SK-N-SH (cell line): ENCODE measurements around the gene OR2H2. TPM values are rescaled to one million over a fixed set of nuclear protein-coding genes. Genes with fewer than 3 reads are reported as not detected.

Experiments
- CTCF ChIA-PET: fragments of 300-600, 350-600 bp; formaldehyde crosslinking; extraction: SDS; loops from one replicate; lab custom pipeline; 2021; lab: Yijun Ruan, JAX
- POLR2A ChIA-PET: fragments of 350-600 bp; sonication (Branson Sonifier 250); formaldehyde crosslinking; extraction: SDS; loops from one replicate; lab custom pipeline; 2020; ENCODE audit warnings: antibody characterized with exemption, inconsistent platforms; lab: Yijun Ruan, JAX
- DNase-seq: peaks from one replicate; pipeline ENCODE4 v3.0.0; 2012
- H2AFZ ChIP-seq: fragments of 200-600 bp; sonication (generic); 2 replicates; pipeline ENCODE4 v1.8.1; 2016; ENCODE audit warnings: antibody characterized with exemption, mild to moderate bottlenecking, low read depth
- H3F3A ChIP-seq: fragments of 200-600 bp; sonication (generic); replicated peaks from 2 replicates; pipeline ENCODE3; 2016; ENCODE audit warnings: antibody characterized with exemption, mild to moderate bottlenecking; ENCODE audit not compliant: insufficient read depth
- H3K27ac ChIP-seq, 2 experiments: fragments of 200-500 bp in 1 of 2; fragments of 200-600 bp in 1 of 2; sonication (Bioruptor generic) in 1 of 2; sonication (generic), shearing (Covaris generic) in 1 of 2; 2 replicates each; pipeline versions ENCODE4 v1.5.1 to v1.6.1; 2014 to 2016; ENCODE audit warnings: low read depth in 2 of 2, inconsistent platforms in 1 of 2, low read length in 1 of 2, mild to moderate bottlenecking in 1 of 2, mixed read lengths in 1 of 2
- H3K27me3 ChIP-seq: fragments of 200-600 bp; sonication (generic), shearing (Covaris generic); 2 replicates; pipeline ENCODE4 v1.6.1; 2016; ENCODE audit warnings: mixed run types; ENCODE audit not compliant: insufficient read depth
- H3K36me3 ChIP-seq, 2 experiments: fragments of 200-500 bp in 1 of 2; fragments of 200-600 bp in 1 of 2; sonication (Bioruptor generic) in 1 of 2; sonication (generic) in 1 of 2; replicated peaks in 1 of 2; 2 replicates each; pipeline versions ENCODE3 to v1.5.1; 2014 to 2016; ENCODE audit warnings: low read length in 1 of 2, mild to moderate bottlenecking in 1 of 2; ENCODE audit not compliant: insufficient read depth in 2 of 2, control insufficient read depth in 1 of 2
- H3K4me1 ChIP-seq, 2 experiments: fragments of 200-500 bp in 1 of 2; fragments of 200-600 bp in 1 of 2; sonication (Bioruptor generic) in 1 of 2; sonication (generic), shearing (Covaris generic) in 1 of 2; 2 replicates each; pipeline versions ENCODE4 v1.5.1 to v1.6.1; 2014 to 2016; ENCODE audit warnings: low read depth in 1 of 2, low read length in 1 of 2, mixed run types in 1 of 2; ENCODE audit not compliant: insufficient read depth in 2 of 2, control insufficient read depth in 1 of 2
- H3K4me2 ChIP-seq: fragments of 200-600 bp; sonication (generic), shearing (Covaris generic); 2 replicates; pipeline ENCODE4 v1.6.1; 2017; ENCODE audit warnings: mixed run types
- H3K4me3 ChIP-seq, 2 experiments: fragments of 200-500 bp in 1 of 2; fragments of 200-600 bp in 1 of 2; sonication (Bioruptor generic) in 1 of 2; sonication (generic), shearing (Covaris generic) in 1 of 2; 2 replicates each; pipeline versions ENCODE4 v1.5.1 to v1.8.1; 2014 to 2016; ENCODE audit warnings: low read depth in 2 of 2, inconsistent platforms in 1 of 2, low read length in 1 of 2, mild to moderate bottlenecking in 1 of 2, mixed read lengths in 1 of 2, moderate library complexity in 1 of 2
- H3K79me2 ChIP-seq: fragments of 200-600 bp; sonication (generic); 2 replicates; pipeline ENCODE4 v1.8.1; 2017; ENCODE audit warnings: mild to moderate bottlenecking; ENCODE audit not compliant: insufficient read depth
- H3K9ac ChIP-seq: fragments of 200-600 bp; sonication (generic); 2 replicates; pipeline ENCODE4 v1.6.1; 2017; ENCODE audit warnings: mixed run types
- H3K9me2 ChIP-seq: fragments of 200-600 bp; sonication (generic); 2 replicates; pipeline ENCODE4 v1.6.1; 2017; ENCODE audit warnings: mixed run types
- H3K9me3 ChIP-seq: fragments of 200-600 bp; sonication (generic); 2 replicates; pipeline ENCODE4 v1.6.1; 2017; ENCODE audit warnings: mixed run types, mild to moderate bottlenecking, moderate library complexity
- H4K20me1 ChIP-seq: fragments of 200-600 bp; sonication (generic); 2 replicates; pipeline ENCODE4 v1.6.1; 2017; ENCODE audit warnings: mild to moderate bottlenecking, mixed run types; ENCODE audit not compliant: insufficient read depth
- CHD2 ChIP-seq: fragments of 150-350 bp; IDR thresholded peaks from 2 replicates; pipeline ENCODE4 v1.6.1; 2018; ENCODE audit warnings: low read length; ENCODE audit not compliant: partially characterized antibody
- EP300 ChIP-seq, 2 experiments: IDR thresholded peaks; 2 replicates each; pipeline versions ENCODE4 v1.4.0 to v1.6.1; 2012; ENCODE audit warnings: borderline replicate concordance in 1 of 2, low read depth in 1 of 2, low read length in 1 of 2
- FOXJ3 ChIP-seq: sonication (generic); formaldehyde crosslinking; IDR thresholded peaks from 2 replicates; pipeline ENCODE4 v1.5.1; 2020; ENCODE audit warnings: mild to moderate bottlenecking, missing genetic modification reagents
- GABPA ChIP-seq: IDR thresholded peaks from 2 replicates; pipeline ENCODE4 v1.4.0; 2012; ENCODE audit warnings: low read depth, mild to moderate bottlenecking
- GATA2 ChIP-seq: sonication (generic); formaldehyde crosslinking; IDR thresholded peaks from 2 replicates; pipeline ENCODE4 v1.5.0; 2020; ENCODE audit warnings: mild to moderate bottlenecking, missing genetic modification reagents
- POLR2AphosphoS5 ChIP-seq: IDR thresholded peaks from 2 replicates; pipeline ENCODE4 v1.6.1; 2012; ENCODE audit warnings: low read depth, low read length
- RCOR1 ChIP-seq: fragments of 150-350 bp; IDR thresholded peaks from 2 replicates; pipeline ENCODE4 v1.6.1; 2017; ENCODE audit warnings: antibody characterized with exemption, low read length
- RXRA ChIP-seq: IDR thresholded peaks from 2 replicates; pipeline ENCODE4 v1.4.0; 2012; ENCODE audit warnings: low read depth, mild to moderate bottlenecking, borderline replicate concordance
- SIN3A ChIP-seq: IDR thresholded peaks from 2 replicates; pipeline ENCODE4 v1.6.1; 2012; ENCODE audit warnings: low read depth, mild to moderate bottlenecking, low read length, moderate library complexity, borderline replicate concordance
- SMC3 ChIP-seq: IDR thresholded peaks from 2 replicates; pipeline ENCODE4 v1.6.1; 2012; ENCODE audit warnings: low read depth, low read length, improper control_type of control experiment
- TAF1 ChIP-seq: IDR thresholded peaks from 2 replicates; pipeline ENCODE4 v1.6.1; 2012; ENCODE audit warnings: low read depth, mild to moderate bottlenecking, low read length, moderate library complexity, borderline replicate concordance
- TCF12 ChIP-seq: IDR thresholded peaks from 2 replicates; pipeline ENCODE4 v1.4.0; 2012
- WGBS: methylation state at CpG from one replicate; pipeline ENCODE4 v1.1.6; 2017; ENCODE audit warnings: low lambda C conversion rate; 5-methylcytosine and 5-hydroxymethylcytosine counted together
- polyA plus RNA-seq, 3 experiments: library from polyadenylated mRNA; depleted of rRNA; stranded (reverse); fragments of >200 nt; gene quantifications; 2 replicates each; pipeline ENCODE4 v1.2.3, GENCODE V29; 2012
- TF ChIP-seq, protein P1 (sequence below): fragments of 150-350 bp; IDR thresholded peaks from 2 replicates; pipeline ENCODE4 v1.6.1; 2016; ENCODE audit warnings: mild to moderate bottlenecking, low read depth, low read length
- TF ChIP-seq, protein P2 (sequence below): IDR thresholded peaks from 2 replicates; pipeline ENCODE4 v1.6.1; 2012; ENCODE audit warnings: mild to moderate bottlenecking, low read depth, low read length, moderate library complexity
- TF ChIP-seq, protein P3 (sequence below): IDR thresholded peaks from 2 replicates; pipeline ENCODE4 v1.4.0; 2012; ENCODE audit warnings: low read depth, borderline replicate concordance

Gene OR2H2
- polyA plus RNA-seq, 1 of the 3 experiments (the other 2 are of a cell fraction): not detected

DNA sequence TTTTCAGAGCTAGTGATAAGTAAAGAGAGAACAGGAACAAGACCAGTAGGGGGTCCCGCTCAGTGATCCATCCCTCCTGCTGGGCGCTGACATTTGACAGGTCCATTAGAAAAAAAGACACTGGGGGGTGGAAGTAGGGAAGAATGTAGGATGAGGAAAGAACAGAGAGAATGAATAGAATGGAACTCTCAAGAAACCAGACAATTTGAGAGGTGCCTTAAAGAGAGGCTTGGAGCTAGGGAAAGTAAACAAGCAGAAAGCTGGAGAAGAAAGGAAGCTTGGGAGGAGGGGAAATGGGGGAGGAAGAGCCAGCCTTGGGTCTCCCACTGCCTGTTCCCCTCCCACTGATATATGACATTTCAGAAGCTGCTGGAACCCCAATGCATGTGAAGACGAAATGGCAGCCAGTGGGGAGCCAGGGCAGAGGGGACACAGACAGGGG, 39.6 kb downstream of the OR2H2 start:
- CTCF ChIA-PET: interaction anchor here (1.2 to 7.6 kb wide), 3 partner anchors 11 to 584 kb away, joined by 3 to 79 read pairs (median 4); no protein-coding TSS in a partner anchor
- peaks cover 6 to 8% of the 10 kb centered on the region in 2 experiments; a peak in 2 of 4 replicates for H3K4me1 ChIP-seq
- TF ChIP-seq GATA2 (CRISPR knock-in tag) (no peak), EP300 (IDR thresholded peaks at IDR 0.05; ENCODE audit: borderline replicate concordance in 1 of 2, low read depth in 1 of 2, low read length in 1 of 2) (no peak), CHD2 (no peak), SMC3 (no peak), RXRA (no peak), TCF12 (no peak)
- TF ChIP-seq, protein P1, sequence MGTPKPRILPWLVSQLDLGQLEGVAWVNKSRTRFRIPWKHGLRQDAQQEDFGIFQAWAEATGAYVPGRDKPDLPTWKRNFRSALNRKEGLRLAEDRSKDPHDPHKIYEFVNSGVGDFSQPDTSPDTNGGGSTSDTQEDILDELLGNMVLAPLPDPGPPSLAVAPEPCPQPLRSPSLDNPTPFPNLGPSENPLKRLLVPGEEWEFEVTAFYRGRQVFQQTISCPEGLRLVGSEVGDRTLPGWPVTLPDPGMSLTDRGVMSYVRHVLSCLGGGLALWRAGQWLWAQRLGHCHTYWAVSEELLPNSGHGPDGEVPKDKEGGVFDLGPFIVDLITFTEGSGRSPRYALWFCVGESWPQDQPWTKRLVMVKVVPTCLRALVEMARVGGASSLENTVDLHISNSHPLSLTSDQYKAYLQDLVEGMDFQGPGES: no peak
- TF ChIP-seq, protein P2, sequence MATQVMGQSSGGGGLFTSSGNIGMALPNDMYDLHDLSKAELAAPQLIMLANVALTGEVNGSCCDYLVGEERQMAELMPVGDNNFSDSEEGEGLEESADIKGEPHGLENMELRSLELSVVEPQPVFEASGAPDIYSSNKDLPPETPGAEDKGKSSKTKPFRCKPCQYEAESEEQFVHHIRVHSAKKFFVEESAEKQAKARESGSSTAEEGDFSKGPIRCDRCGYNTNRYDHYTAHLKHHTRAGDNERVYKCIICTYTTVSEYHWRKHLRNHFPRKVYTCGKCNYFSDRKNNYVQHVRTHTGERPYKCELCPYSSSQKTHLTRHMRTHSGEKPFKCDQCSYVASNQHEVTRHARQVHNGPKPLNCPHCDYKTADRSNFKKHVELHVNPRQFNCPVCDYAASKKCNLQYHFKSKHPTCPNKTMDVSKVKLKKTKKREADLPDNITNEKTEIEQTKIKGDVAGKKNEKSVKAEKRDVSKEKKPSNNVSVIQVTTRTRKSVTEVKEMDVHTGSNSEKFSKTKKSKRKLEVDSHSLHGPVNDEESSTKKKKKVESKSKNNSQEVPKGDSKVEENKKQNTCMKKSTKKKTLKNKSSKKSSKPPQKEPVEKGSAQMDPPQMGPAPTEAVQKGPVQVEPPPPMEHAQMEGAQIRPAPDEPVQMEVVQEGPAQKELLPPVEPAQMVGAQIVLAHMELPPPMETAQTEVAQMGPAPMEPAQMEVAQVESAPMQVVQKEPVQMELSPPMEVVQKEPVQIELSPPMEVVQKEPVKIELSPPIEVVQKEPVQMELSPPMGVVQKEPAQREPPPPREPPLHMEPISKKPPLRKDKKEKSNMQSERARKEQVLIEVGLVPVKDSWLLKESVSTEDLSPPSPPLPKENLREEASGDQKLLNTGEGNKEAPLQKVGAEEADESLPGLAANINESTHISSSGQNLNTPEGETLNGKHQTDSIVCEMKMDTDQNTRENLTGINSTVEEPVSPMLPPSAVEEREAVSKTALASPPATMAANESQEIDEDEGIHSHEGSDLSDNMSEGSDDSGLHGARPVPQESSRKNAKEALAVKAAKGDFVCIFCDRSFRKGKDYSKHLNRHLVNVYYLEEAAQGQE: no peak
- no peak overlapping the region for H3K9ac ChIP-seq
- H3K36me3 ChIP-seq: peaks cover 6 to 44% of the 10 kb centered on the region in 2 experiments
- no peak overlapping the region for H2AFZ ChIP-seq
- H4K20me1 ChIP-seq: no peaks in the 10 kb centered on the region
- H3K4me3 ChIP-seq: no peak overlapping the region
- no peaks in the 10 kb centered on the region for H3K27me3 ChIP-seq
- H3K9me2 ChIP-seq: no peaks in the 10 kb centered on the region
- WGBS: 87% methylated on average over 3 of the region's 3 CpGs
- no peaks in the 10 kb centered on the region for H3F3A ChIP-seq
- H3K4me2 ChIP-seq: no peak overlapping the region
- H3K79me2 ChIP-seq: no peaks in the 10 kb centered on the region
- no peaks in the 10 kb centered on the region for H3K9me3 ChIP-seq
- no peak overlapping the region for H3K27ac ChIP-seq
- POLR2A ChIA-PET: no interaction called here
- no peak for DNase-seq

DNA sequence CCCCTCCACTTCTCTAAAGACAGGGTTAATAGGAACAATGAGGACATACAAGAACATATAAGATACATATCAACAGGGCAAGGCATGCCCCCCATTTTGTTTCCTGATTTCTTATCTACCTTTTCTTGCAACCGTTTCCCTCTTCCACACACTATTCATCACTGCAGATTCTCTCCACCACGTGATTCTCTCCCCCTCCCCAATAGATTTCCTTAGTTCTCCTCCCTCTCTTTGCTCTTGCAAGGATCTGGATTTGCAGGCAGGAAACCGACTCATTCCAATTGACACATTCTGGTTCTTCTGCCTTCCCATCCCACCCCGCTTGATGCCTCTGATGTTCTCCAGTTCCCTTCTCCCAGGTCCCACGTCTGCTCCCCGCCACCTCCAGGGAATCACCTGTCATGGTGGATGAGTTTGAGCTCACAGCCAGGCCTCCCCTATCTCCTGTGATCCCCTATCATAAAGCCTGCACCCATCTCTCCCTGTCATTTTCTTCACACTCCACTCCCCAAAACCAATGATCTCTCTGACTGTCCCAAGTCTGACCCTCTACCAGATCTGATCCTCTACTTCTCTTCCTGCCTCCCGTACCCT, 40.5 kb downstream of the OR2H2 start:
- DNase-seq: no peak
- no peaks in the 10 kb centered on the region for H3K27me3 ChIP-seq
- H3K36me3 ChIP-seq: peaks cover 6 to 36% of the 10 kb centered on the region in 2 experiments
- H2AFZ ChIP-seq: no peak overlapping the region
- H3K79me2 ChIP-seq: peaks cover 3% of the 10 kb centered on the region; the same call in 1 of the 2 replicates
- H3K4me2 ChIP-seq: no peak overlapping the region
- H3K27ac ChIP-seq: no peak overlapping the region
- ChIA-PET CTCF (interaction anchor here (1.8 to 7.6 kb wide), 4 partner anchors 12 to 27 kb away, joined by 4 to 79 read pairs (median 22); no protein-coding TSS in a partner anchor), POLR2A (no interaction called here)
- no peaks in the 10 kb centered on the region for H4K20me1 ChIP-seq
- H3K9ac ChIP-seq: no peak overlapping the region
- 93% methylated on average over 7 of the region's 7 CpGs for WGBS
- H3K4me1 ChIP-seq: peaks cover 6 to 11% of the 10 kb centered on the region in 2 experiments; a peak in 2 of 4 replicates
- no peaks in the 10 kb centered on the region for H3K9me3 ChIP-seq
- H3K9me2 ChIP-seq: no peaks in the 10 kb centered on the region
- no peak overlapping the region for H3K4me3 ChIP-seq
- H3F3A ChIP-seq: no peaks in the 10 kb centered on the region
- TF ChIP-seq EP300 (IDR thresholded peaks at IDR 0.05; ENCODE audit: borderline replicate concordance in 1 of 2, low read depth in 1 of 2, low read length in 1 of 2): no peak
- no peak for TF ChIP-seq GATA2 (CRISPR knock-in tag)
- no peak for TF ChIP-seq RCOR1
- no peak for TF ChIP-seq GABPA
- TF ChIP-seq, protein P3, sequence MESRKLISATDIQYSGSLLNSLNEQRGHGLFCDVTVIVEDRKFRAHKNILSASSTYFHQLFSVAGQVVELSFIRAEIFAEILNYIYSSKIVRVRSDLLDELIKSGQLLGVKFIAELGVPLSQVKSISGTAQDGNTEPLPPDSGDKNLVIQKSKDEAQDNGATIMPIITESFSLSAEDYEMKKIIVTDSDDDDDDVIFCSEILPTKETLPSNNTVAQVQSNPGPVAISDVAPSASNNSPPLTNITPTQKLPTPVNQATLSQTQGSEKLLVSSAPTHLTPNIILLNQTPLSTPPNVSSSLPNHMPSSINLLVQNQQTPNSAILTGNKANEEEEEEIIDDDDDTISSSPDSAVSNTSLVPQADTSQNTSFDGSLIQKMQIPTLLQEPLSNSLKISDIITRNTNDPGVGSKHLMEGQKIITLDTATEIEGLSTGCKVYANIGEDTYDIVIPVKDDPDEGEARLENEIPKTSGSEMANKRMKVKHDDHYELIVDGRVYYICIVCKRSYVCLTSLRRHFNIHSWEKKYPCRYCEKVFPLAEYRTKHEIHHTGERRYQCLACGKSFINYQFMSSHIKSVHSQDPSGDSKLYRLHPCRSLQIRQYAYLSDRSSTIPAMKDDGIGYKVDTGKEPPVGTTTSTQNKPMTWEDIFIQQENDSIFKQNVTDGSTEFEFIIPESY: no peak
- TF ChIP-seq, protein P2: no peak
- TF ChIP-seq TAF1: no peak
- no peak for TF ChIP-seq SIN3A
- TF ChIP-seq POLR2AphosphoS5: no peak
- no peak for TF ChIP-seq FOXJ3 (CRISPR knock-in tag)
